ENCODE results near the gene VSX1.

VSX1 gene

DNA sequence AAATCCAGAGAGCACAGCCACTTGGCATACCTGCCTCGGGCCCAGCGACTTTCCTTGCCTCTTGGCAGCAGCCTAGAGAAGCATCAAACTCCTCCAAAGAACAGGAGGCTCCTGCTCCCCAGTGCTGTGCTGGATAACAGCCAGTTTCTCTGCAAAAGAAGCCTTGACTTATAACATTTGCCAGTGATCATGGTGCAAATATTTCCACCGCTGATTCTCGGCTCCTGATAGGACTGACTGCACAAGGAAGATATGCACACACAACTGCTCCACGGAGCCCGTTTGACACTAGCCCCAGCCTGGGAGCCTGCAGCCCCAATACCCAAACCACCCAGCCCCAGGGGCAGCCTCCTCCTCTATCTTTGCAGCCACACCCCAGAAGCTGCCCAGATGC, 41.5 kb downstream of the VSX1 start:
- H3K4me3 ChIP-seq (replicated peaks; ENCODE audit: low read depth, low read length) = no peak overlapping the region
- TF ChIP-seq, protein P1, sequence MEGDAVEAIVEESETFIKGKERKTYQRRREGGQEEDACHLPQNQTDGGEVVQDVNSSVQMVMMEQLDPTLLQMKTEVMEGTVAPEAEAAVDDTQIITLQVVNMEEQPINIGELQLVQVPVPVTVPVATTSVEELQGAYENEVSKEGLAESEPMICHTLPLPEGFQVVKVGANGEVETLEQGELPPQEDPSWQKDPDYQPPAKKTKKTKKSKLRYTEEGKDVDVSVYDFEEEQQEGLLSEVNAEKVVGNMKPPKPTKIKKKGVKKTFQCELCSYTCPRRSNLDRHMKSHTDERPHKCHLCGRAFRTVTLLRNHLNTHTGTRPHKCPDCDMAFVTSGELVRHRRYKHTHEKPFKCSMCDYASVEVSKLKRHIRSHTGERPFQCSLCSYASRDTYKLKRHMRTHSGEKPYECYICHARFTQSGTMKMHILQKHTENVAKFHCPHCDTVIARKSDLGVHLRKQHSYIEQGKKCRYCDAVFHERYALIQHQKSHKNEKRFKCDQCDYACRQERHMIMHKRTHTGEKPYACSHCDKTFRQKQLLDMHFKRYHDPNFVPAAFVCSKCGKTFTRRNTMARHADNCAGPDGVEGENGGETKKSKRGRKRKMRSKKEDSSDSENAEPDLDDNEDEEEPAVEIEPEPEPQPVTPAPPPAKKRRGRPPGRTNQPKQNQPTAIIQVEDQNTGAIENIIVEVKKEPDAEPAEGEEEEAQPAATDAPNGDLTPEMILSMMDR (IDR thresholded peaks at IDR 0.05; ENCODE audit: low read depth, low read length, missing control alignments) = no peak
- no peak for DNase-seq (ENCODE audit: extremely low read depth, low read depth)

DNA sequence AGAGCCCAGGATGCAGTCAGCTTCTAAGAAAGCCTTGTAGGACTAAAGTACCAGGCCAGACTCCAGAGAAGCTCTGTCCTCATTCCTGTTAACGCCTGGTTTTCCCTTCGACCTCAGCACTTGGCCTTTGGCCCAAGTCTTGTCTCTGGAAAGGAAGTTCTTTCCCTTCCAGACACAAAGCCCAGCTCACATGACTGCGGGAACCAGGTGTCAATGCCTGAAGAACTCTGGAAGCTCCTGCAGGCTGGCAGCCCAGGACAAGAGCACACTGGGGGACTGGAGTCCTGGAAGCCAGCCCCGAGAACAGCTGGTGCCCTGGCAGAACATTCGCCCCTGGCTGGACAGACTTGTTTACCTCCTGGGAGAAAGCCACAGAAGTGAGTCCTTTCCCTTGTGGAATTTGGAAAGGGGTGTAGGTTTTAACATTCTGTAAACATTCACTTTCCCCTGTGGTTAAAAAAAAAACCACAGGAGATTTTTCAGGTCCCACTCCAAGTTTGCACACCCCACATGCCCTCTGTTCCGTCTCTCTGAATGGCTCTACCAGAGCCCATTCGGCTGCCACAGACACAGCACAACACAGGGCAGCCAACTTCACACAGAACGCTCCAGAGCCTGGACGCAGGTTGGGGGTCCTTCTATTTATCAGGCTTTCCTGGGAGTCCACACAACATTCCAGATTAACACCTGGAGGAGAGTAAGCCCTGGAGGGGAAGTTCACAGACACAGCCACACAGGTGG, 42.1 kb downstream of the VSX1 start:
- TF ChIP-seq, protein P1 (IDR thresholded peaks at IDR 0.05; ENCODE audit: low read depth, low read length, missing control alignments) = no peak
- DNase-seq (ENCODE audit: extremely low read depth, low read depth) = no peak
- H3K4me3 ChIP-seq (replicated peaks; ENCODE audit: low read depth, low read length) = no peak overlapping the region

DNA sequence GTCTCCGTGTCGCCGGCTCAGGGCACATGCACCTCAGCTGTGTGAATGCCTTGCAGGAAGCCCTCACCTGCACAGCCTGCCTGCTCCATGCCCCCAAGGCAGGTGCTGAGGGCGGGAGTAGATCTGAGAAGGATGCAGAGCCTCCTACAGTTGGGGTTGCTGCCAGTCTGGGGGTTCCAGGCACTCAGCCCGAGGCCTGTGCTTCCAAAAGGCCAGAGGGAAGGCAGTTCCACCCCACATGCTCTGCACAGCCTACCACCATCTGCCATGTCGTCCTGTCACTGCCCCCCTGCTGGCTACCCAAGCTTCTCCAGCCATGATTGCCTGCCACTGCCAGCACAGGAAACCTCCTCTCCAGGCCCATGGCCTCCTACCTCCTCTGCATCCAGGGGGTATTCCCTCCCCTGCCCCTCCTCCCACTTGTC, 43.3 kb downstream of the VSX1 start:
- DNase-seq (ENCODE audit: extremely low read depth, low read depth) = no peak

DNA sequence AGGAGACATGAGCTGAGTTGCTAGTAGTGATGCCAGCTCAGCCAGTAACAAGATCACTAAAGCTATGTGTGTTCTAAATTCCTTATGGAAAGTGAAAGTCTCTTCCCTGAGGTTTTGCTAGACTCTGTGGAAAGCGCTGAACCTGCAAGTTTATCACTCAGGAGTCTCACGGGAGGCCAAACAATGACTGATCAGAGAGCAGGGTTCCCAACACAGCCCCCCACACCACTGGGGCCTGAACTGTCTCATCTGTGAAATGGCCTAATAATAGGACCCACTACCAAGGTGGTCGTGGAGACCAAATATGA, 43.9 kb downstream of the VSX1 start:
- TF ChIP-seq, protein P1 (IDR thresholded peaks at IDR 0.05; ENCODE audit: low read depth, low read length, missing control alignments) = no peak
- no peak overlapping the region for H3K4me3 ChIP-seq (replicated peaks; ENCODE audit: low read depth, low read length)
- DNase-seq (ENCODE audit: extremely low read depth, low read depth) = no peak

More for the DNA sequence above, 43.3 kb downstream of the VSX1 start:
- TF ChIP-seq, protein P1 (IDR thresholded peaks at IDR 0.05; ENCODE audit: low read depth, low read length, missing control alignments) = no peak
- no peak overlapping the region for H3K4me3 ChIP-seq (replicated peaks; ENCODE audit: low read depth, low read length)

DNA sequence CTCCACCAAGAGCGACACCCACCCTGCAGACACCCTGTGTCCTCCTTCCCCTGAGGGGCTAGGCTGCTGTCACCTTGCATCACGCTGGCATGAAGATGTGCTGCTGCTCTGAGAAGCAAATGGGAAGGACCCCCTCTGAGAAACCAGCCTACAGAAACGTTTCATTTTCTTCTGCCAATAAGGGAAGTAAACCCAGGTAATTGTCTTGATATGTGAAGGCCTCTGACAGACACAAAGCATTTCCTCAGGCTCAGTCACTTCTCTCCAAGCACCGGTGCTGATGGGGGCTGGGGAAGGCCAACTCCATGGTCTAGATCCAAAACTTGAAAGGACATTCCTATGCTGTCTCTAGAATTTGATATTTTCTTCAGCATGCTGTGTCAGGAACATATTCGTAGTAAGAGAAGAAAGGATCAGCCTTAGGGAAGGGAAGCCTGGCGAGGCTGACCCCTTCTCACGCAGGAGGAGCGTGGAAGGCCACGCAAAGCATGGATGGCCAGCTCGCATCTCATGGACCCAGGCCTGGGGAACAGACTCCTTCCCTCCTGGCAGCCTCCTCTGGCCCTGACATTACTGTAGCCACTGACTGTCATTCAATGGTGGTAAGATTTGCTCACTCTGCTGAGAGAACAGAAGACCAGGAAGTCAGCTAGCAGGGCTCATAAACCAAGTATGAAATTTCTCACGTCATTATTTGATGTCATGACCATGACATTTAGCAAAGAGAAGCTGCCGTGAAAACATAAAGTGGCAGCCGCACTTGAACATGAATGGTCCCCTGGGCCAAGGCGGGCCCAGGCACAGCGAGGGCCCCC, 44.4 kb downstream of the VSX1 start:
- DNase-seq (ENCODE audit: extremely low read depth, low read depth) = no peak
- H3K4me3 ChIP-seq (replicated peaks; ENCODE audit: low read depth, low read length) = no peak overlapping the region
- TF ChIP-seq, protein P1 (IDR thresholded peaks at IDR 0.05; ENCODE audit: low read depth, low read length, missing control alignments) = no peak

DNA sequence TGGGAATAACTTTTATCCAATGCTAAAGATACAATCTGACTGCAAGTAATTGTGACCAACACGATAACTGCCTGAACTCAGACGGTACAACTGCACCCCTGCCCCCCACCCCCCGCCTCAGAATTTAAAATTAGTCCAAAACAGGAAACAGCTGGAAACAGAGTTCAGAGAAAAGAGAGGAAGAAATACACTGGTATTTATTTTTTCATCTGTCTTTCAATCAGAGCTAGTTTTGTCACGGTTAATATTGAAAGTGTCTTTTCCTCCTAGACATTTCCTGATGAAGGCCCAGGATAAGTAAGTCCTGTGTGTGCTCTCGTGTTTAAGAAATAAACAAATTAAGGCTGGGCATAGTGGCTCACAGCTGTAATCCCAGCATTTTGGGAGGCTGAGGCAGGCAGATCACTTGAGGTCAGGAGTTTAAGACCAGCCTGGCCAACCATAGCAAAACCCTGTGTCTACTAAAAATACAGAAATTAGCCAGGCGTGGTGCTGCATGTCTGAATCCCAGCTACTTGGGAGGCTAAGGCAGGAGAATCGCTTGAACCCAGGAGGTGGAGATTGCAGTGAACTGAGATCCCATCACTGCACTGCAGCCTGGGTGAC, 45.5 kb downstream of the VSX1 start:
- no peak for DNase-seq (ENCODE audit: extremely low read depth, low read depth)
- TF ChIP-seq, protein P1 (IDR thresholded peaks at IDR 0.05; ENCODE audit: low read depth, low read length, missing control alignments) = no peak
- no peak overlapping the region for H3K4me3 ChIP-seq (replicated peaks; ENCODE audit: low read depth, low read length)
